ENCODE results near the gene NAA20.
A peak's percentile ranks its signal among the peaks of the same experiment; 100 is the strongest.

Gene NAA20

GRCh38 chr20:20037960-20038359 lies 20.8 kb downstream of the NAA20 start:
- Histone ChIP-seq H3K4me3 (ENCODE audit: low read depth, low read length) (no peak overlapping the region), H2BK5ac (ENCODE audit: low read depth, low read length, poor library complexity) (no peak overlapping the region), H2BK12ac (ENCODE audit: low read length) (no peak overlapping the region), H3K27me3 (ENCODE audit: insufficient read depth, low read length) (no peaks in the 10 kb centered on the region), H3K27ac (ENCODE audit: low read depth, low read length) (no peak overlapping the region), H3K36me3 (ENCODE audit: control insufficient read depth in 1 of 2, insufficient read depth in 2 of 2, low read length in 2 of 2) (peaks cover 15 to 34% of the 10 kb centered on the region in 2 experiments), H3K4me1 (ENCODE audit: control insufficient read depth in 1 of 2, insufficient read depth in 2 of 2, low read length in 2 of 2) (no peaks in the 10 kb centered on the region), H3K9me3 (ENCODE audit: insufficient read depth, low read depth, low read length) (no peaks in the 10 kb centered on the region), H3K14ac (ENCODE audit: low read length) (no peak overlapping the region), H2BK120ac (ENCODE audit: insufficient read depth, low read length, poor library complexity) (no peak overlapping the region), H3K18ac (ENCODE audit: low read length) (no peak overlapping the region), H2AFZ (ENCODE audit: insufficient read depth, low read length, poor library complexity) (no peak overlapping the region), H4K8ac (ENCODE audit: low read depth, low read length) (no peak overlapping the region), H3K4ac (ENCODE audit: low read depth, low read length) (no peak overlapping the region), H4K12ac (ENCODE audit: low read depth, low read length) (no peak overlapping the region), H3K79me1 (ENCODE audit: low read length) (no peaks in the 10 kb centered on the region), H3K23ac (ENCODE audit: low read length) (no peak overlapping the region), H3K4me2 (ENCODE audit: low read length) (no peak overlapping the region), H3K79me2 (ENCODE audit: control insufficient read depth, insufficient read depth, low read length, poor library complexity) (no peaks in the 10 kb centered on the region), H2AK5ac (ENCODE audit: low read length) (no peak overlapping the region), H4K91ac (ENCODE audit: low read depth, low read length) (no peak overlapping the region), H3K9ac (ENCODE audit: low read length) (no peak overlapping the region)
- DNase-seq = peak in 1 of 2 donors; percentile 69
- WGBS (ENCODE audit: extremely low coverage, insufficient coverage, insufficient read length) = no CpG with 5 or more reads among the region's 5 CpGs

DNA sequence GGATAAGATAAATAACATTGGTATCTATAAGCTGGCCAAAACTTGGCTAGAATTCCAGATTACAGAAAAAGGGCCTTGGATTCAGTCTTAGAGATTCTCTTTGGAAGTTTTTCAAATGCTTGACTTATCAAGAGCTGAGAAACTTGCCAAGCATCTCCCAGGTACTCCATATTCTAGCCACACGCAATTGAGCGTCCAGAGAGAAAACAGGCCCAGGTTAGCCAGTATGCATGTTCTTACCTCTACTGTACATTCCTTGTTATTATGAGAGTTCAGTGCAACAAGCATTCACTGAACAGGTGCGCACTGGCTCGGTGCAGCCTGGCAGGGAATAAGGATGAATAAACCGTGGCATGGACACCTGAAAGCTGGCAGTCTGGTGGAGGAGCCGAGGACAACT lies 21.4 kb downstream of the NAA20 start:
- Histone ChIP-seq H3K23ac (ENCODE audit: low read length) (no peak overlapping the region), H4K8ac (ENCODE audit: low read depth, low read length) (no peak overlapping the region), H4K12ac (ENCODE audit: low read depth, low read length) (no peak overlapping the region), H2AFZ (ENCODE audit: insufficient read depth, low read length, poor library complexity) (no peak overlapping the region), H3K4me3 (ENCODE audit: low read depth, low read length) (no peak overlapping the region), H3K14ac (ENCODE audit: low read length) (no peak overlapping the region), H2BK5ac (ENCODE audit: low read depth, low read length, poor library complexity) (no peak overlapping the region), H3K79me1 (ENCODE audit: low read length) (no peaks in the 10 kb centered on the region), H3K27ac (ENCODE audit: low read depth, low read length) (no peak overlapping the region), H2BK12ac (ENCODE audit: low read length) (no peak overlapping the region), H3K36me3 (ENCODE audit: control insufficient read depth in 1 of 2, insufficient read depth in 2 of 2, low read length in 2 of 2) (peaks cover 15 to 37% of the 10 kb centered on the region in 2 experiments), H3K4ac (ENCODE audit: low read depth, low read length) (no peak overlapping the region), H2AK5ac (ENCODE audit: low read length) (no peak overlapping the region), H4K91ac (ENCODE audit: low read depth, low read length) (no peak overlapping the region), H3K4me1 (ENCODE audit: control insufficient read depth in 1 of 2, insufficient read depth in 2 of 2, low read length in 2 of 2) (no peaks in the 10 kb centered on the region), H2BK120ac (ENCODE audit: insufficient read depth, low read length, poor library complexity) (no peak overlapping the region), H3K9me3 (ENCODE audit: insufficient read depth, low read depth, low read length) (no peaks in the 10 kb centered on the region), H3K18ac (ENCODE audit: low read length) (no peak overlapping the region), H3K27me3 (ENCODE audit: insufficient read depth, low read length) (no peaks in the 10 kb centered on the region), H3K9ac (ENCODE audit: low read length) (no peak overlapping the region), H3K79me2 (ENCODE audit: control insufficient read depth, insufficient read depth, low read length, poor library complexity) (no peaks in the 10 kb centered on the region), H3K4me2 (ENCODE audit: low read length) (no peak overlapping the region)
- peak; percentile 25 to 83 for DNase-seq
- no CpG with 5 or more reads among the region's 6 CpGs for WGBS (ENCODE audit: extremely low coverage, insufficient coverage, insufficient read length)

DNA sequence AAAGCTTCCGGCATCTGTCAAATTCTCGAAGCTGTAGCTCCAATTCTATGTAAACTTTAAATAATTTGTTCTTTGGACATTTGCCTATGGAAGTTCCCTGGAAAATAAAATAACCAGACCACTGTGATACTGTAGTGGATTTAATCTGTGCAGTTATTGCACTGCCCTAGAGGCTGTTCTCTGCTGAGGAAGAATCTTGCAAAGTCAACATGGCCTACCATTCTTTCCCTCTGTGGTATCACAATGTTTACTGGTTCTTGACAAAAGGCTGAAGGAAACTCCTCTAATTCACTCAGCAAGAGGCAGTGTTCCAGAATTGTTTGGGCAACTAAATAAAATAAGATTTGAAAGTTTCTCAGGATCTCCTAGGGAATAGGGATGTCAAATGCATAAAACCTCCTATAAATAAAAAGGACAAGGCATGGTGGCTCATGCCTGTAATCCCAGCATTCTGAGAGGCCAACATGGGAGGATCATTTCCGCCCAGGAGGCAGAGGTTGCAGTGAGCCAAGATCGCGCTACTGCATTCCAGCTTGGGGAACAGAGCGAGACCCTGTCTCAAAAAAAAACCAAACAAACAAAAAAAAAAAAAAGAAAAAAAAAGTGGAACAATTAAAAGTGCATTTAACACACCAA lies 22.7 kb downstream of the NAA20 start:
- H2BK120ac ChIP-seq (ENCODE audit: insufficient read depth, low read length, poor library complexity) = no peak overlapping the region
- no peak overlapping the region for H3K23ac ChIP-seq (ENCODE audit: low read length)
- H3K9ac ChIP-seq (ENCODE audit: low read length) = no peak overlapping the region
- H2BK12ac ChIP-seq (ENCODE audit: low read length) = no peak overlapping the region
- no peak overlapping the region for H3K4me2 ChIP-seq (ENCODE audit: low read length)
- H3K14ac ChIP-seq (ENCODE audit: low read length) = no peak overlapping the region
- H4K12ac ChIP-seq (ENCODE audit: low read depth, low read length) = no peak overlapping the region
- peaks cover 14 to 43% of the 10 kb centered on the region in 2 experiments for H3K36me3 ChIP-seq (ENCODE audit: control insufficient read depth in 1 of 2, insufficient read depth in 2 of 2, low read length in 2 of 2)
- no peak overlapping the region for H3K27ac ChIP-seq (ENCODE audit: low read depth, low read length)
- no peaks in the 10 kb centered on the region for H3K79me1 ChIP-seq (ENCODE audit: low read length)
- no peaks in the 10 kb centered on the region for H3K4me1 ChIP-seq (ENCODE audit: control insufficient read depth in 1 of 2, insufficient read depth in 2 of 2, low read length in 2 of 2)
- no peak overlapping the region for H4K8ac ChIP-seq (ENCODE audit: low read depth, low read length)
- H3K27me3 ChIP-seq (ENCODE audit: insufficient read depth, low read length) = no peaks in the 10 kb centered on the region
- H3K9me3 ChIP-seq (ENCODE audit: insufficient read depth, low read depth, low read length) = no peaks in the 10 kb centered on the region
- H3K79me2 ChIP-seq (ENCODE audit: control insufficient read depth, insufficient read depth, low read length, poor library complexity) = no peaks in the 10 kb centered on the region
- no peak overlapping the region for H2AFZ ChIP-seq (ENCODE audit: insufficient read depth, low read length, poor library complexity)
- WGBS (ENCODE audit: extremely low coverage, insufficient coverage, insufficient read length) = no CpG with 5 or more reads among the region's 6 CpGs
- H3K4ac ChIP-seq (ENCODE audit: low read depth, low read length) = no peak overlapping the region
- DNase-seq = no peak
- no peak overlapping the region for H2AK5ac ChIP-seq (ENCODE audit: low read length)
- H2BK5ac ChIP-seq (ENCODE audit: low read depth, low read length, poor library complexity) = no peak overlapping the region
- H4K91ac ChIP-seq (ENCODE audit: low read depth, low read length) = no peak overlapping the region
- H3K4me3 ChIP-seq (ENCODE audit: low read depth, low read length) = no peak overlapping the region
- H3K18ac ChIP-seq (ENCODE audit: low read length) = no peak overlapping the region

DNA sequence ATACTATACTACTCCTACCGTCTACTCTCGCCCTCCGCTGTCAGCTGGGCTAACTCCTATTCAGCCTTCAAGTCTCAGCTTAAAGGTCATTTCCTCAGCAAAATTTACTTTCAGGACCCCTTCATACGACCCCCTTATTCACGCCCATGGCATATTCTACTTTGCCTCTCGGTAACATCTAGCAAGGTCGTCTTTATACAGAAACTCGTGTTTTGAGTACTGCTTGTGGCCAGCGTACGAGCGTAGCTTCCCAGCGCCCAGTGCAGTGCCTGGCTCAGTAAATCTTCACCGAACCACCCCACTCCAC lies 34.6 kb downstream of the NAA20 start:
- H2AFZ ChIP-seq (ENCODE audit: insufficient read depth, low read length, poor library complexity) = peak overlapping the region; percentile 49
- no peaks in the 10 kb centered on the region for H3K9me3 ChIP-seq (ENCODE audit: insufficient read depth, low read depth, low read length)
- no peak overlapping the region for H2BK12ac ChIP-seq (ENCODE audit: low read length)
- H3K4me1 ChIP-seq (ENCODE audit: control insufficient read depth in 1 of 2, insufficient read depth in 2 of 2, low read length in 2 of 2) = no peaks in the 10 kb centered on the region
- no peak for DNase-seq
- H4K8ac ChIP-seq (ENCODE audit: low read depth, low read length) = peak overlapping the region; percentile 81
- H3K27me3 ChIP-seq (ENCODE audit: insufficient read depth, low read length) = no peaks in the 10 kb centered on the region
- H3K9ac ChIP-seq (ENCODE audit: low read length) = peak overlapping the region; percentile 74
- no peak overlapping the region for H2AK5ac ChIP-seq (ENCODE audit: low read length)
- peak overlapping the region; percentile 19 for H2BK120ac ChIP-seq (ENCODE audit: insufficient read depth, low read length, poor library complexity)
- H3K79me2 ChIP-seq (ENCODE audit: control insufficient read depth, insufficient read depth, low read length, poor library complexity) = peaks cover 3% of the 10 kb centered on the region
- H3K4ac ChIP-seq (ENCODE audit: low read depth, low read length) = peak overlapping the region; percentile 39
- H3K27ac ChIP-seq (ENCODE audit: low read depth, low read length) = no peak overlapping the region
- WGBS (ENCODE audit: extremely low coverage, insufficient coverage, insufficient read length) = no CpG with 5 or more reads among the region's 13 CpGs
- H3K79me1 ChIP-seq (ENCODE audit: low read length) = peaks cover 3% of the 10 kb centered on the region
- H3K14ac ChIP-seq (ENCODE audit: low read length) = peak overlapping the region; percentile 54
- H3K36me3 ChIP-seq (ENCODE audit: control insufficient read depth in 1 of 2, insufficient read depth in 2 of 2, low read length in 2 of 2) = peaks cover 3 to 13% of the 10 kb centered on the region in 2 experiments
- H3K4me2 ChIP-seq (ENCODE audit: low read length) = peak overlapping the region; percentile 80
- peak overlapping the region; percentile 65 for H4K91ac ChIP-seq (ENCODE audit: low read depth, low read length)
- no peak overlapping the region for H3K23ac ChIP-seq (ENCODE audit: low read length)
- H3K4me3 ChIP-seq (ENCODE audit: low read depth, low read length) = peak overlapping the region; percentile 96
- peak overlapping the region; percentile 22 for H3K18ac ChIP-seq (ENCODE audit: low read length)
- peak overlapping the region; percentile 7 for H4K12ac ChIP-seq (ENCODE audit: low read depth, low read length)
- no peak overlapping the region for H2BK5ac ChIP-seq (ENCODE audit: low read depth, low read length, poor library complexity)

Measured in trophoblast cell (in vitro differentiated cells and primary cell).